NCI-H748 treated with DMSO at 0.1 percent for 48 hours (cell line): ENCODE data around the gene NPIPA1.
"Not testable (repeated sequence)": the region's sequence is repeated elsewhere in the genome, so short reads cannot be mapped to it uniquely, and the experiment has no call there.

ENCODE experiments used
- DNase-seq: peaks from one replicate; lab custom pipeline; 2025; lab: John Stamatoyannopoulos, UW

The NPIPA1 gene

DNA sequence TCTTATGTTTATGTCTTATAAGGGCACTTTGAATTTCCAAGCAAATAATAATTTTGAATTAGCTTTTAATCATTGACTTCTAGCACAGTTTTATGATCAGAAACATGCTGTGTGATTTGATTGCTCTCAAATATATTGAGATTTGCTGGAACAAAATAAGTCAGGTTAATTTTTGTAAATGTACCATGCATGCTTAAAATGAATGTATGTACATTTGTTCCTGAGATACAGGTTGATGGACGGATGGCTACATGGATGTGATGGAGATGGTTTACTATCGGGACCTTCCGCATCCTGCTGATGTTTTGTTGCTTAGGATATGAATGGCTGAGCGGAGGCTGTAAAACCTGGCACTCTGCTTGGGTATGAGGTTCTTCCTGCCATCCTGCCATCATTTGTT lies at the start of gene NPIPA1:
Gene NPIPA1 (plus strand): TSS at position 301 of the 400 bp plus-strand sequence. CDS start 0 bp downstream, at position 301.
- DNase-seq: not testable (repeated sequence)

DNA sequence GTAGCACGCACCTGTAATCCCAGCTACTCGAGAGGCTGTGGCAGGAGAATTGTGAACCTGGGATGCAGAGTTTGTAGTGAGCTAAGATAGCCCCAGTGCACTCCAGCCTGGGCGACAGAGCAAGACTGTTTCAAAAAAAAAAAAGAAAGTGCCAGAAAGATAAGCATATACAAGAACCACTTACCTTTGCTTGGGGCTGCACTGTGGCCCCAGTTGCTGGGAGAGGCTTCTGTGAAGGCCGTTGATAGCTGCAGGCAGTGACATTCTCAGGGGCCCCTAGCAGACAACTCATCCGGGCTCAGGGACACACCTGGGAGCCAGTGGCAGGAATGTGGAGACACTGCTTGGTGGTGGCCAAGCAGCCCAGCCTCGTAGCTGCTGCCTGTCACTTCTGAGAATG lies 45.1 kb upstream of the NPIPA1 start:
- DNase-seq: not testable (repeated sequence)

DNA sequence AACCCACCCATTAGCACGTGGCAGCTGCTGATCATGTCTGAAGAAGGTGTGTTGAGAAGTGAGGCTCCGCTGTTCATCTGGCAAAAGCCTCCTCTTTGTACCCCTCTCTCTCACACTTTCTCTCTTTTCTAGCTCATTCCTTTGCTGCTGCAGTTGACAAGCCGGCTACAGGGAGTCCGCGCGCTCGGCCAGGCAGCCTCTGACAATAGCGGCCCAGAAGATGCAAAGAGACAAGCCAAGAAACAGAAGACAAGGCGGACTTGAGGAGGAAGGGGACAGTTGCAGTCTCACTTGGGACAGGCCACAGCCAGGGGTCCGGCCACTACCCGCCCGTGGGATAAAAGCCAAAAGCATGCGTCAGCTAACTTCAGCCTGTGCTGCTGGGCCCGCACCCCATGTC lies 41.9 kb upstream of the NPIPA1 start:
- DNase-seq: not testable (repeated sequence)

DNA sequence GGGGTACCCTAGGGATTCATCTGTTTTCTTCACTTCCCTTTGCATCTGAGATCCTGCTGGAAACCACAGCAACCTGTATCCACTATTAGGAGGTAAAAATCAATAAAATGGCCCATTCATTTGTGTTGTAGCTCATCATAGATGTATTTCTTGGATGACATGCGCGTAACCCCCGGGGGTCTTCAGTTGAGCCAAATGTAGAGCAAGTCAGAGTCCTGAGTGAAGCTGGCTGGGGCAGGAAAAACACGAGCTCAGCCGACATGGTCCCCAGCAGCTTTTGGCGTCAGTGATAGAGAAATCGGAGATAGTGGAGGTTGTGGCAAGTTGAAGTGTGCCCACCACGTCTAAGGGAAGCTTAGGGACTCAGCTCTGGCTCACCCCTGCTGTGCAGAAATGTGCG lies 41.2 kb upstream of the NPIPA1 start:
- DNase-seq: not testable (repeated sequence)

DNA sequence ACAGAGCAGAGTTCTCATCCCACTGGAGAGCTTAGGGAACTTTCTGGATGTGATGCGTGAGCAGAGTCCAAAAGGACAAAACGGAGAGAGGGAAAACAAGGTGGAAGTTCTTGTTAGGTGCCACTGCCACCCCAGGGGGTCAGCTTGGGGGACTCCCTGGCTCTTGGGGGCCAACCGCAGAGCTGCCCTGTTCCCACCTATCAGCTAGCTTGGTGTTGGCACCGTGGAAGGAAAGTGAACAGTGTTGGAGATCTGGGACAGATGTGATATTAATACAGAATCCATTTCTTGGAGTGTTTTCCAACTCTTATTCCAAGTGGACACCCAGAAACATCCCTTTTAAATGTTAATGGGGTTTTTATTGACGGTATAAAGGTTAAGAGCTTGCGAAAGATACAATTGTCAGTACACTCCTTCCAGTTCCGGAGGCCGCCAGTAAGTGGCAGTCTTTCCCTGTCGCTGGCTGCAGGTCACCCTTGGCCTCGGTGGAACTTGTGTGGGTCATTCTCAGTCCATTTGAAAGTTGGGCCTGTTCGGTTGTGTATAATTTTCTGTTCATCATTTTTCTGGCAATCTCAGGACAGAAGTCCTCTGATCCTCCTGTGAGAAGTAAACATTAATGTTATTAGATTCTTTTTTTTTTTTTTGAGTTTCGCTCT lies 40.1 kb upstream of the NPIPA1 start:
- not testable (repeated sequence) for DNase-seq

DNA sequence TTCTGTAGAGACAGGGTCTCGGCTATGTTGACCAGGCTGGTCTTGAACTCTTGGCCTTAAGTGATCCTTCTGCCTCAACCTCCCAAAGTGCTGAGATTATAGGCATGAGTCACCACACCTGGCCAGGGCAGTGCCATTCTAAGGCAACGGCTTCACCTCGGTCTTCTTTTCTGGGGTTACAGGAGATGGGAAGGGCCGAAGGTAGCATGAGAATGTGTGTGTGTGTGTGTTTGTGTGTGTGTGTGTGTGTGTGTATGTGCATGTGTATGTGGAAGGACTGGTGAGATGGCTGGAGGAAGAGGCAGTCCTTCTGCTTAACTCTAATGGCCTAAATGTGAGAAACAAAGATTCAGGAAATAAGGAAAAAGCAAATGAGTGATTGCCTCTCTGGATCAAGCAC lies 39.1 kb upstream of the NPIPA1 start:
- not testable (repeated sequence) for DNase-seq

DNA sequence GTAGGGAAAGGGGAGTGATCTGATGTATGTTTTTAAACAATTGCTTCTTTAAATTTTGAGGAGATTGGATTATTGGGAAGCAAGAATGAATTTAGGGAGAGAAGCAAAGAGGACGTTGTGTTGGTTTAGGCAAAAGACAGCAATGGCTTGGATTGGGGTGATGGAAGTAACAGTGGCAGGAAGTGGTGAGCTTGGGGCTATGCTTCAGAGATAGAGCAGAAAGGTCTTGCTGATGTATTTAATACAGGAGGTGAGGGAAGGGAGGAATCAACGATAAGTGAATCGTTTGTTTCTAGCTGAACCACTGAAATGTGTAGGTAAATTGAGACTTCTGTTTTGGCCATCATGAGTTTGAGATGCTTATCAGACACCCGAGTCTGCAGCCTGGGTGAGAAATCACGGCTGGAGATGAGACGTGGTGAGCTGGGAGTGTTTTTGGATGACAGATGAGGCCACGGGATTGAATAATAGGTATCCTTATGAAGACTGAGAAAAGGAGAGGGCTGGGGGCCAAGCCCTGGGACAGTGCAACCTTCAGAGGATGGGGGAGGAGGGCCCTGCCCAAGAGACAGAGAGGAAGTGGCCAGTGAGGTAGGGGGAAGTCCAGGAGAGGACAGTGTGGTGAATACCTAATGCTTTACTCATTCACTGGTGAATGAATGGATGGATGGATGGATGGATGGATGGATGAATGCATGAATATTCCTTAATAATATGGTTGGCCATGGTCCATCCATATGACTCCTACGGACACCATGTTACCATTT lies 33.9 kb upstream of the NPIPA1 start:
- DNase-seq: not testable (repeated sequence)

DNA sequence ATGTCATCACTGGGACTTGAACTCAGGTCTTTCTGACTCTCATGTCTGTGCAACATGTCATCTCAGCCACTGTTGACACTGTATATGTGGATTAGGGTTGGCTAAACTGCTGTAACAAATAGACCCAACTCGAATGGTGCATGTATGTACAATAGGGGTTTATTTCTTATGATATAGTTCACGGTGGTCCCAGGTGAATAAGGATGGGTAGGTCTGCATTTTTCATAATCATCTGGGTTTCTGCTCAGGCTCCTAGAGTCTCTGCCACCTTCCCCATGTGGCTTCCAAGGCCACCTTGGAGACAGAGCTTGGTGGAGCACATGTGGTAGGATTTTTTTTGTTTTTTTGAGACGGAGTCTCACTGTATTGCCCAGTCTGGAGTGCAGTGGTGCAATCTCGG lies 27.5 kb upstream of the NPIPA1 start:
- not testable (repeated sequence) for DNase-seq

DNA sequence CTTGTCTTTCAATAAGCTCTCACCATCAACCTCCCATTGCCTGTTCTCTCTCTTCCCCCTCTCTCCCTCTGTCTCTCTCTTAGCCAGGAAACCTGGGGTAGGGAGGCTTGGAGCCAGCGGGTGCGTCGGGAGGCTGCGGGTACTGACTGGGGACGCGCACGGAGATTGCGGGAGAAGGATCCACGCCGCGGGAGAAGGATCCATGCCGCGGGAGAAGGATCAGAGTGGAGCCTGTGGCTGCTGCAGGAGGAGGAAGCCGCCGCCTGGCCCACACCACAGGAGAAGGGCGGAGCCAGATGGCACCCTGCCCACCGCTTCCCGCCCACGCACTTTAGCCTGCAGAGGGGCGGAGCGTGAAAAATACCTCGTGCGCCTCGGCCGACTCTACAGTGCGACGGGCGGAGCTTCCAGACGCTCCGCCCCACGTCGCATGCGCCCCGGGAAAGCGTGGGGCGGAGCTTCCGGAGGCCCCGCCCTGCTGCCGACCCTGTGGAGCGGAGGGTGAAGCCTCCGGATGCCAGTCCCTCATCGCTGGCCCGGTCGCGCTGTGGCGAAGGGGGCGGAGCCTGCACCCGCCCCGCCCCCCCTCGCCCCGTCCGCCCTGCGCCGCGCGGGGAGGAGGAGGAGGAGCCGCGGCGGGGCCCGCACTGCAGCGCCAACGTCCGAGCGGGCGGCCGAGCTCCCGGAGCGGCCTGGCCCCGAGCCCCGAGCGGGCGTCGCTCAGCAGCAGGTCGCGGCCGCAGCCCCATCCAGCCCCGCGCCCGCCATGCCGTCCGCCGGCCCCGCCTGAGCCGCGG lies 26.2 kb upstream of the NPIPA1 start:
- DNase-seq: not testable (repeated sequence)

DNA sequence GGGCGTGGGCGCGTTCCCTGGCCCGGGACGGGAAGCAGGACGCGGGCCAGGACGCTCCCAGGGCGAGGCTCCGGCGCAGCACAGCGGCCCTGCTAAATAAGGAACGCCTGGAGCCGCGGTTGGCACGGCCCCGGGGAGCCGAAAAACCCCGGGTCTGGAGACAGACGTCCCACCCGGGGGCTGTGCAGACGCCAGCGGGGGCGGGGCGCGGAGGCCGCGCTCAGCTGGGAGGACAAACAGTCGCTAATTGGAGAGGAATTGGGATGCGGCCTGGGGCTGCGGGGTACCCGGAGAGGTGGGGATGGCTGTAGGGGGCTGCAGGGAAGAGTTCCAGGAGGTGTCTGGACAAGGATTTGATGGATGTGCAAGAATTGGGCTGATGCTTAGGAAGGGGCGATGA lies 25.3 kb upstream of the NPIPA1 start:
- DNase-seq: not testable (repeated sequence)

DNA sequence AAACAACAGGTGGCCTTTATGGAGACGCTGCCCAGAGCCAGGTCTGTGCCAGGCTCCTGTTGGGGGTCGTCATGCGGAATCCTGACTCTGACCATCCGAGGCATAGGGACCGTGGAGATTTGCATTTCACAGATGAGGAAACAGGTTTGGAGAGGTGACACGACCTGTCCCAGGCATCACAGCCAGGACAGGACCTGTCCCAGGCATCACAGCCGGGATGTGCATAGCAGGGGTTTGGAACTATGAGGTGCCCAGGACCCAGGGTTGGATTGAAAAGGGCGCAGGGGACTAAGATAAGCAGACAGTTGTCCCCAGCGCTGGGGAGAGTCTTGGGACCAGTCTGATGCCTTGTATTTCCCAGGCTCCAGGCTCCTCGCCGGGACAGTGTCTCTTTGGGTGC lies 24.7 kb upstream of the NPIPA1 start:
- DNase-seq: not testable (repeated sequence)

DNA sequence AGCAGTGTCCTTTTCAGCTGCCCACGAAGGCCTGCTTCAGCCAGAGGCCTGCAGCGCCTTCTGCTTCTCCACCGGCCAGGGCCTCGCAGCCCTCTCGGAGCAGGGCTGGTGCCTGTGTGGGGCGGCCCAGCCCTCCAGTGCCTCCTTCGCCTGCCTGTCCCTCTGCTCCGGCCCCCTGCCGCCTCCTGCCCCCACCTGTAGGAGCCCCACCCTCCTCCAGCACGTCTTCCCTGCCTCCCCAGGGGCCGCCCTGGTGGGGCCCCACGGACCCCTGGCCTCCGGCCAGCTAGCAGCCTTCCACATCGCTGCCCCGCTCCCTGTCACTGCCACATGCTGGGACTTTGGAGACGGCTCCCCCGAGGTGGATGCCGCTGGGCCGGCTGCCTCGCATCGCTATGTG lies 18.7 kb upstream of the NPIPA1 start:
- not testable (repeated sequence) for DNase-seq

DNA sequence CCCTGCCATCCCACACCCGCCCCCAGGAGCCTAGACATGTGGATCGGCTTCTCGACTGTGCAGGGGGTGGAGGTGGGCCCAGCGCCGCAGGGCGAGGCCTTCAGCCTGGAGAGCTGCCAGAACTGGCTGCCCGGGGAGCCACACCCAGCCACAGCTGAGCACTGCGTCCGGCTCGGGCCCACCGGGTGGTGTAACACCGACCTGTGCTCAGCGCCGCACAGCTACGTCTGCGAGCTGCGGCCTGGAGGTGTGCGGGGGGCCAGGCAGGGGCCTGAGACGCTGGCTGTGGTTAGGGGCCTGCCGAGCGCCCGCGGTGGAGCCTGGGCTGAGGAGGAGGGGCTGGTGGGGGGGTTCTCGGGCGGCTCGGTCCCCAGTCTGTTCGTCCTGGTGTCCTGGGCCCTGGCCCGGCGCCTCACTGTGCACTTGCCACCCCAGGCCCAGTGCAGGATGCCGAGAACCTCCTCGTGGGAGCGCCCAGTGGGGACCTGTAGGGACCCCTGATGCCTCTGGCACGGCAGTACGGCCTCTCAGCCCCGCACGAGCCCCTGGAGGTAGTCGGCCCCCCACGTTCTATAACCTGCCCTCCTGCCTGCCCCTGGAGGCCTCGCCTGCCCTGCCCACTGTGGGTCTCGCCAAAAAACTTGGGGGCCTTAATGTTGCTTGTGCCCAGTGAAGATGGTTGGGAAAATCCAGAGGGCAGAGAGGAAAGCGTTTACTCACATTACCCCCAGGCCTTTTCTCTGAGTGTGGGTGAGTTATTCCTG lies 17.2 kb upstream of the NPIPA1 start:
- not testable (repeated sequence) for DNase-seq

DNA sequence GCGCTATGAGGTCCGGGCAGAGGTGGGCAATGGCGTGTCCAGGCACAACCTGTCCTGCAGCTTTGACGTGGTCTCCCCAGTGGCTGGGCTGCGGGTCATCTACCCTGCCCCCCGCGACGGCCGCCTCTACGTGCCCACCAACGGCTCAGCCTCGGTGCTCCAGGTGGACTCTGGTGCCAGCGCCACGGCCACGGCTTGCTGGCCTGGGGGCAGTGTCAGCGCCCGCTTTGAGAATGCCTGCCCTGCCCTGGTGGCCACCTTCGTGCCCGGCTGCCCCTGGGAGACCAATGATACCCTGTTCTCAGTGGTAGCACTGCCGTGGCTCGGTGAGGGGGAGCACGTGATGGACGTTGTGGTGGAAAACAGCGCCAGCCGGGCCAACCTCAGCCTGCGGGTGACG lies 15.0 kb upstream of the NPIPA1 start:
- not testable (repeated sequence) for DNase-seq

DNA sequence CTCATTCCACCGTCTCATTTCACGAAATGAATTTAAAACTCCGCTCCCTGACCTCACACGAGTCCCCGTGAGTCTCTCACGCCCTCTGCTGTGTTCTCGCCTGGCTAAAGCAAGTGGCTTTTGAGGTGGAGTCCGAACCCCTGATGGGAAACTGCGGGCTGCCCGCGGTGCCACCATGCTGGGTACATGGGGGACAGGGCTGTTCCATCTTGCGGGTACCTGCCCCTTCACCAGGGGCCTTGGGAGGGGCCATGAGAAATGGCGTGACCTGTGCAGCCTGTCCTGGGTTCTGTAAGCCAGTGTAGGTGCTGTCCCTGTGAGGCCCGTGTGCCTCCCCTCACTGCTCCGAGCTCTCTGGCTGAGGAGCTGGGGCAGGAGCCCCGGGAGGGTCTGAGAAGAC lies 14.3 kb upstream of the NPIPA1 start:
- DNase-seq: not testable (repeated sequence)

DNA sequence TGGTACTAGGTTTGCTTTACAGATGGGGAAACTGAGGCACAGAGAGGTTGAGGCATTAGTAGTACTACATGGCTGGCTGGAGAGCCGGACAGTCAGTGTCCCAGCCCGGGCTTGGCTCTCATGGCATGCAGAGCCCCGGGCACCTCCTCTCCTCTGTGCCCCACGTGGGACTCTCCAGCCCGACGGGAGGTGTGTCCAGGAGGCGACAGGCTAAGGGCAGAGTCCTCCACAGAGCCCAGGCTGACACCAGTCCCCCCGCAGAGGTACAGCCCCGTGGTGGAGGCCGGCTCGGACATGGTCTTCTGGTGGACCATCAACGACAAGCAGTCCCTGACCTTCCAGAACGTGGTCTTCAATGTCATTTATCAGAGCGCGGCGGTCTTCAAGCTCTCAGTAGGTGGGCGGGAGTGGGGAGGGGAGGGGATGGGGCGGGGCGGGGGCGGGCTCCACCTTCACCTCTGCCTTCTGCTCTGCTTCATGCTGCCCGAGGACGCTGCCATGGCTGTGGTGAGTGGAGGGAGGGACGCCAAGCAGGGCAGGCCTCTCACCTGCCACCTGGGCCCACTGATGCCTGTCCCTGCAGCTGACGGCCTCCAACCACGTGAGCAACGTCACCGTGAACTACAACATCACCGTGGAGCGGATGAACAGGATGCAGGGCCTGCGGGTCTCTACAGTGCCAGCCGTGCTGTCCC lies 13.7 kb upstream of the NPIPA1 start:
- DNase-seq: not testable (repeated sequence)

DNA sequence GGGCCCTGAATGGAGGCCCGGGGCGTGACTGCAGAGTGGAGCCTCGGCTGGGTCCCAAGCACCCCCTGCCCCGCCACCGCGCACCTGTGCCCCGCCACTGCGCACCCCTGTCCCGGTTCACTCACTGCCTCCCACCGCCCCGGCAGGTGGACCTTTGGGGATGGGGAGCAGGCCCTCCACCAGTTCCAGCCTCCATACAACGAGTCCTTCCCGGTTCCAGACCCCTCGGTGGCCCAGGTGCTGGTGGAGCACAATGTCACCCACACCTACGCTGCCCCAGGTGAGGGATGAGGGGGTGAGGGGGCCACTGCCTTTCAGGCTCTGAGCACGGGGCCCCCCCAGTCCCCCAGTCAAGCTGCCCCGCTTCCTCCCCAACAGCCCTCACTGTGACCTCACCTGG lies 12.9 kb upstream of the NPIPA1 start:
- DNase-seq: not testable (repeated sequence)

DNA sequence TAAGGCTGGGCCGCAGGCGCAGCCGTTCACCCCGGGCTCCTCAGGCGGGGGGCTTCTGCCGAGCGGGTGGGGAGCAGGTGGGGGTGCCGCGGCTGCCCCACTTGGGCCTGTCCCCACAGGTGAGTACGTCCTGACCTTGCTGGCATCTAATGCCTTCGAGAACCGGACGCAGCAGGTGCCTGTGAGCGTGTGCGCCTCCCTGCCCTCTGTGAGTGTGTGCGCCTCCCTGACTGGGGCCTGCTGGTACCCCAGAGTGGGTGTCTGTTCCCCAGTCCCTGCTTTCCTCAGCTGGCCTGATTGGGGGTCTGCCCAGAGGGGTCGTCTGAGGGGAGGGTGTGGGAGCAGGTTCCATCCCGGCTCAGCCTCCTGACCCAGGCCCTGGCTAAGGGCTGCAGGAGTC lies 12.3 kb upstream of the NPIPA1 start:
- DNase-seq: not testable (repeated sequence)

DNA sequence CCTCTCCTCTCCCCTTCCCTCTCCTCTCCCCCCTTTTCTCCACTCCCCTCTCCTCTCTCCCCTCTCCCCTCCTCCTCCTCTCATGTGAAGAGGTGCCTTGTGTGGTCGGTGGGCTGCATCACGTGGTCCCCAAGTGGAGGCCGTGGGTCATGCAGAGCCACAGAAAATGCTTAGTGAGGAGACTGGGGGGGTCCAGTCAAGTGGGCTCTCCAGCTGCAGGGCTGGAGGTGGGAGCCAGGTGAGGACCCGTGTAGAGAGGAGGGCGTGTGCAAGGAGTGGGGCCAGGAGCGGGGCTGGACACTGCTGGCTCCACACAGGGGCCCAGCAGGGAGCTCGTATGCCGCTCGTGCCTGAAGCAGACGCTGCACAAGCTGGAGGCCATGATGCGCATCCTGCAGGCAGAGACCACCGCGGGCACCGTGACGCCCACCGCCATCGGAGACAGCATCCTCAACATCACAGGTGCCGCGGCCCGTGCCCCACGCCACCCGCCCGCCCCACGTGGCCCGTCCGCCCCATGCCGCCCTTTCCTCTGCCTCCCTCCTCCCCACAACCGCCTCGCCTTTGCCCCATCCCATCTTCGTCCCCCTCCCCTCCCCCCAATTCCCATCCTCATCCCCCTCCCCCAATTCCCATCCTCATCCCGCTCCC lies 9.1 kb upstream of the NPIPA1 start:
- not testable (repeated sequence) for DNase-seq

DNA sequence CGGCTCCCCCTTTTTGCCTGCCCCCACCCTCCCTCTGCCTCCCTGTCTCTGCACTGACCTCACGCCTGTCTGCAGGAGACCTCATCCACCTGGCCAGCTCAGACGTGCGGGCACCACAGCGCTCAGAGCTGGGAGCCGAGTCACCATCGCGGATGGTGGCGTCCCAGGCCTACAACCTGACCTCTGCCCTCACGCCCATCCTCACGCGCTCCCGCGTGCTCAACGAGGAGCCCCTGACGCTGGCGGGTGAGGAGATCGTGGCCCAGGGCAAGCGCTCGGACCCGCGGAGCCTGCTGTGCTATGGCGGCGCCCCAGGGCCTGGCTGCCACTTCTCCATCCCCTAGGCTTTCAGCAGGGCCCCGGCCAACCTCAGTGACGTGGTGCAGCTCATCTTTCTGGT lies 8.1 kb upstream of the NPIPA1 start:
- not testable (repeated sequence) for DNase-seq

DNA sequence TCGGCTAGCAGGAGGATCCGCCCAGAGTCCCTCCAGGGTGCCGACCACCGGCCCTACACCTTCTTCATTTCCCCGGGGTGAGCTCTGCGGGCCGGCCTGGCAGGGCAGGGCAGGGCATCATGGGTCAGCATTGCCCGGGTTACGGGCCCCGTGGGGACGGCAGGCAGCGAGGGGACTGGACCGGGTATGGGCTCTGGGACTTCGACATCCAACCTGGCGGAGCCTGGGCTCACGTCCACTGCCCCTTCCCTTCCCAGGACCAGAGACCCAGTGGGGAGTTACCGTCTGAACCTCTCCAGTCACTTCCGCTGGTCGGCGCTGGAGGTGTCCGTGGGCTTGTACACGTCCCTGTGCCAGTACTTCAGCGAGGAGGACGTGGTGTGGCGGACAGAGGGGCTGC lies 7.0 kb upstream of the NPIPA1 start:
- not testable (repeated sequence) for DNase-seq
